HL-60 (cell line): Measurements from ENCODE around the gene GALNT3.

Experiments used
- DNase-seq, 2 experiments: peaks; one replicate each; pipeline ENCODE4 v3.0.0-alpha.2; 2010 to 2020; ENCODE audit warnings: low read depth in 1 of 2, low spot score in 1 of 2
- H3K27ac ChIP-seq: fragments of 250-450 bp; sonication (Bioruptor Pico); replicated peaks from 2 replicates; pipeline ENCODE4 v1.5.1; 2020; ENCODE audit warnings: mild to moderate bottlenecking, moderate library complexity
- H3K27me3 ChIP-seq: fragments of 250-450 bp; sonication (Bioruptor Pico); 2 replicates; pipeline ENCODE4 v1.5.1; 2021; ENCODE audit warnings: mild to moderate bottlenecking, moderate library complexity; ENCODE audit not compliant: insufficient read depth, poor library complexity, severe bottlenecking
- H3K4me3 ChIP-seq: replicated peaks from 2 replicates; pipeline ENCODE4 v1.5.1; 2011; ENCODE audit warnings: mild to moderate bottlenecking, control low read depth, low read length; ENCODE audit not compliant: insufficient read depth
- GABPA ChIP-seq: IDR thresholded peaks from 2 replicates; pipeline ENCODE4 v1.6.1; 2012; ENCODE audit warnings: low read depth
- POLR2AphosphoS5 ChIP-seq: IDR thresholded peaks from 2 replicates; pipeline ENCODE4 v1.6.1; 2012; ENCODE audit warnings: low read depth
- SPI1 ChIP-seq: IDR thresholded peaks from 2 replicates; pipeline ENCODE4 v1.6.1; 2012; ENCODE audit warnings: low read depth, mild to moderate bottlenecking, borderline replicate concordance
- TF ChIP-seq, protein P1 (sequence below): IDR thresholded peaks from one replicate; pipeline ENCODE4 v1.5.1; 2011; ENCODE audit warnings: low read length, control low read depth, inconsistent platforms; ENCODE audit not compliant: insufficient read depth
- TF ChIP-seq, protein P2 (sequence below): IDR thresholded peaks from 2 replicates; pipeline ENCODE4 v1.6.1; 2012; ENCODE audit warnings: low read depth; ENCODE audit not compliant: insufficient replicate concordance

Gene GALNT3

DNA sequence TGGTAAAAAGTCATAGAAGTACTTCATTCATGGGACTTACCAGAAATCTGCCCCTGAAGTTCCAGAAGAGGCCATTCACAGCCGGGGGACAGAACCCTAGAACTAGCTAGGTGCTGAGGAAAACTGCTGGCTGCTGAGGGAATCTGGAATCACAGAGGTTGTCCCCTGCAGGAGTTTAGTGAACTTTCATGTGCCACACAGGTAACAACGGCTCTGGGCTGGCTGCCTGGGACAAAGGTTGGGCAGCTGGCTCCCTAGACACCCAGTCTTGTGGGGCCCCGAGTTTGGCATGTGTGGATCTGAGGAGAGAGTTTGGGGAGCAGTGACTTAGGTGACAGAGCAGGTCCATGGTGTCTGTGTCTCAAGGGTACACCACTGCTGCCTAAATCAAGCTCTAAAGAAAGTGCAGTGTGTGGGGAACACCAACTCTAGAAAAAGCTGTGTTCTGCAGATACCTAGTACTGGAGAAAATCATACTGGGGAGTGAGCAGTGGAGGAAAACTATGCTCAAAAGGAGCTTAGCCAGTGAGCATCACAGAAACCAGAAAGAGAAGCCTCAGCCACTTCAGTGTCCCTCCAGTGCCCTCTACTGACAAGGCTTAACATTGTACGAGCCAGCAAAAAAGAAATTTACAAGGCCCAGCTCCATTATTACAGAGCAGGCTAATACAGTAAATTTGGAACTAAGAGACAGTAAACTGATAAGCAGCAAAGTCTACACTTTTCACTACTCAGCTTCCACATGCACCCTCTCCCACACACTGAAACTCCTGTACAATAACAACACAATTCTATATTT, 15.2 kb downstream of the GALNT3 start:
- DNase-seq = peak in 1 of 2 experiments; percentile 21
- no peaks in the 10 kb centered on the region for H3K27me3 ChIP-seq
- TF ChIP-seq, protein P1, sequence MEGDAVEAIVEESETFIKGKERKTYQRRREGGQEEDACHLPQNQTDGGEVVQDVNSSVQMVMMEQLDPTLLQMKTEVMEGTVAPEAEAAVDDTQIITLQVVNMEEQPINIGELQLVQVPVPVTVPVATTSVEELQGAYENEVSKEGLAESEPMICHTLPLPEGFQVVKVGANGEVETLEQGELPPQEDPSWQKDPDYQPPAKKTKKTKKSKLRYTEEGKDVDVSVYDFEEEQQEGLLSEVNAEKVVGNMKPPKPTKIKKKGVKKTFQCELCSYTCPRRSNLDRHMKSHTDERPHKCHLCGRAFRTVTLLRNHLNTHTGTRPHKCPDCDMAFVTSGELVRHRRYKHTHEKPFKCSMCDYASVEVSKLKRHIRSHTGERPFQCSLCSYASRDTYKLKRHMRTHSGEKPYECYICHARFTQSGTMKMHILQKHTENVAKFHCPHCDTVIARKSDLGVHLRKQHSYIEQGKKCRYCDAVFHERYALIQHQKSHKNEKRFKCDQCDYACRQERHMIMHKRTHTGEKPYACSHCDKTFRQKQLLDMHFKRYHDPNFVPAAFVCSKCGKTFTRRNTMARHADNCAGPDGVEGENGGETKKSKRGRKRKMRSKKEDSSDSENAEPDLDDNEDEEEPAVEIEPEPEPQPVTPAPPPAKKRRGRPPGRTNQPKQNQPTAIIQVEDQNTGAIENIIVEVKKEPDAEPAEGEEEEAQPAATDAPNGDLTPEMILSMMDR = peak; percentile 19
- TF ChIP-seq SPI1 = no peak
- no peak overlapping the region for H3K27ac ChIP-seq
- no peak overlapping the region for H3K4me3 ChIP-seq

DNA sequence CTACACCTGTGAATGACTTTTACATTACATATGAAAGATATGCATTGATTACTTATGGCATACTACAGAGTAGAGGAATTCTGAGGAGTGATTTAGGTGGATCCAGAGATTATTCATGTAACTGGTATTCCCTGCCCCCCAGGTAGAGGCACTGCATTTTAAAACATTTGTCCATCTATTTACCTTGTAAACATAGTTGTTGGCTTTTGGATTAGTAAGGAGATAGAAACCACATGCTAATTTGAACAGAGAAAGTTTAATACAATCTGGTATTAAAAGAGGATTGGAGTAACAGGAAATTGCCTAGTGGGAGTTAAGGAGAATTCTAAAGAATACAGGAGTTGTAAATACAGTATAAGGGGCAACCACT, 15.9 kb downstream of the GALNT3 start:
- TF ChIP-seq, protein P2, sequence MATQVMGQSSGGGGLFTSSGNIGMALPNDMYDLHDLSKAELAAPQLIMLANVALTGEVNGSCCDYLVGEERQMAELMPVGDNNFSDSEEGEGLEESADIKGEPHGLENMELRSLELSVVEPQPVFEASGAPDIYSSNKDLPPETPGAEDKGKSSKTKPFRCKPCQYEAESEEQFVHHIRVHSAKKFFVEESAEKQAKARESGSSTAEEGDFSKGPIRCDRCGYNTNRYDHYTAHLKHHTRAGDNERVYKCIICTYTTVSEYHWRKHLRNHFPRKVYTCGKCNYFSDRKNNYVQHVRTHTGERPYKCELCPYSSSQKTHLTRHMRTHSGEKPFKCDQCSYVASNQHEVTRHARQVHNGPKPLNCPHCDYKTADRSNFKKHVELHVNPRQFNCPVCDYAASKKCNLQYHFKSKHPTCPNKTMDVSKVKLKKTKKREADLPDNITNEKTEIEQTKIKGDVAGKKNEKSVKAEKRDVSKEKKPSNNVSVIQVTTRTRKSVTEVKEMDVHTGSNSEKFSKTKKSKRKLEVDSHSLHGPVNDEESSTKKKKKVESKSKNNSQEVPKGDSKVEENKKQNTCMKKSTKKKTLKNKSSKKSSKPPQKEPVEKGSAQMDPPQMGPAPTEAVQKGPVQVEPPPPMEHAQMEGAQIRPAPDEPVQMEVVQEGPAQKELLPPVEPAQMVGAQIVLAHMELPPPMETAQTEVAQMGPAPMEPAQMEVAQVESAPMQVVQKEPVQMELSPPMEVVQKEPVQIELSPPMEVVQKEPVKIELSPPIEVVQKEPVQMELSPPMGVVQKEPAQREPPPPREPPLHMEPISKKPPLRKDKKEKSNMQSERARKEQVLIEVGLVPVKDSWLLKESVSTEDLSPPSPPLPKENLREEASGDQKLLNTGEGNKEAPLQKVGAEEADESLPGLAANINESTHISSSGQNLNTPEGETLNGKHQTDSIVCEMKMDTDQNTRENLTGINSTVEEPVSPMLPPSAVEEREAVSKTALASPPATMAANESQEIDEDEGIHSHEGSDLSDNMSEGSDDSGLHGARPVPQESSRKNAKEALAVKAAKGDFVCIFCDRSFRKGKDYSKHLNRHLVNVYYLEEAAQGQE = no peak
- TF ChIP-seq, protein P1 = no peak
- TF ChIP-seq POLR2AphosphoS5 (no peak), GABPA (no peak), SPI1 (no peak)
- Histone ChIP-seq H3K27me3 (no peaks in the 10 kb centered on the region), H3K27ac (no peak overlapping the region), H3K4me3 (no peak overlapping the region)
- no peak for DNase-seq

DNA sequence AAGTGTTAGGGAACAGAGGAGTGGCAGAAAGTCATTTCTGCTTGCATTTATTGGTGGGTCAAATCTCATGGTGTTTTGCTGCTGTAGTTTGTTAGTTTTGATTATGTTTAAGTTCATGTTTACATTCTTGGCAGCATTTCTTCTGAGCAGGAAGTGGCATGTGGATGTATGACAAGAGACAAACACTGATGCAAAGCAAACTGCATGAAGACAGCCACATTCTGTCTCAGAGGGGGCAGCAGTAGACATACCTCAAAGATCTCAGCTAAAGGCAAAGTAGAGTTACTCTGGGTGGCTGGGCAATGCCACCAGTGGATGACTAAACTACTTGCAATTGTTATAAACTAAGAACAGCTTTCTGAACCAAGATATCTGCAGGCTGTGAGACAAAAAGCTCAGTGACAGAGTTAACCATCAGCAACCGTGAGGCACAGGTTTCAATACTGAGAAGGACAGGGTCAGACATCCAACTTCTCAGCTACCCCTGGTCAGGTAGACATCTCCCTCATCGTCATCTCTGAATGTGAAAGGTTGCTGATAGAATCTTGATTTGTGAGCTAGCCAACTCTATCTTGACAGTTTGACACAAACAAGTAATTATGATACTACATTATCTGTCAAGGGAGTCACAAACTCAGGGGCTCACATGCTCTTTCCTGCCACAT, 16.4 kb downstream of the GALNT3 start:
- Histone ChIP-seq H3K27ac (no peak overlapping the region), H3K27me3 (no peaks in the 10 kb centered on the region), H3K4me3 (no peak overlapping the region)
- no peak for TF ChIP-seq GABPA
- TF ChIP-seq, protein P1 = no peak
- TF ChIP-seq SPI1 = no peak
- TF ChIP-seq, protein P2 = no peak
- TF ChIP-seq POLR2AphosphoS5 = no peak
- DNase-seq = no peak
